ENCODE results near the gene MAP2K5.

The MAP2K5 gene

GRCh38 chr15:67606742-67607141 is 64.2 kb downstream of the MAP2K5 start:
- no peak for DNase-seq (ENCODE audit: low read depth)
- no peak overlapping the region for H3K4me3 ChIP-seq (replicated peaks; ENCODE audit: low read depth, low read length)
- TF ChIP-seq CTCF (IDR thresholded peaks at IDR 0.05; ENCODE audit: low read length, missing control alignments): no peak

GRCh38 chr15:67607329-67607728 is 64.8 kb downstream of the MAP2K5 start:
- no peak overlapping the region for H3K4me3 ChIP-seq (replicated peaks; ENCODE audit: low read depth, low read length)
- no peak for TF ChIP-seq CTCF (IDR thresholded peaks at IDR 0.05; ENCODE audit: low read length, missing control alignments)
- DNase-seq (ENCODE audit: low read depth): no peak

- no peak overlapping the region for H3K4me3 ChIP-seq (replicated peaks; ENCODE audit: low read depth, low read length)
- TF ChIP-seq CTCF (IDR thresholded peaks at IDR 0.05; ENCODE audit: low read length, missing control alignments): no peak
- DNase-seq (ENCODE audit: low read depth): no peak
Observed at GRCh38 chr15:67607959-67608637, 65.6 kb downstream of the MAP2K5 start.

- TF ChIP-seq CTCF (IDR thresholded peaks at IDR 0.05; ENCODE audit: low read length, missing control alignments): no peak
- H3K4me3 ChIP-seq (replicated peaks; ENCODE audit: low read depth, low read length): no peak overlapping the region
- no peak for DNase-seq (ENCODE audit: low read depth)
Observed at GRCh38 chr15:67608638-67608959, 66.1 kb downstream of the MAP2K5 start.

- no peak for TF ChIP-seq CTCF (IDR thresholded peaks at IDR 0.05; ENCODE audit: low read length, missing control alignments)
- DNase-seq (ENCODE audit: low read depth): peak; percentile 52
- no peak overlapping the region for H3K4me3 ChIP-seq (replicated peaks; ENCODE audit: low read depth, low read length)
Observed at GRCh38 chr15:67611370-67612369, 69.2 kb downstream of the MAP2K5 start.

- no peak for TF ChIP-seq CTCF (IDR thresholded peaks at IDR 0.05; ENCODE audit: low read length, missing control alignments)
- H3K4me3 ChIP-seq (replicated peaks; ENCODE audit: low read depth, low read length): no peak overlapping the region
- DNase-seq (ENCODE audit: low read depth): peak; percentile 1
Observed at GRCh38 chr15:67613211-67613610, 70.7 kb downstream of the MAP2K5 start.
